Stomach (tissue), 4 donors: ENCODE results near the gene CSMD2.

Experiments
- EP300 ChIP-seq: sonication (generic); formaldehyde crosslinking; IDR thresholded peaks from one replicate; pipeline ENCODE4 v1.6.1; 2017; ENCODE audit warnings: antibody characterized with exemption
- POLR2A ChIP-seq, 4 donors: fragments of 450-650 bp; IDR thresholded peaks; one replicate each; pipeline ENCODE4 v1.6.1; 2016; ENCODE audit warnings: antibody characterized with exemption in 4 of 4, control low read depth in 2 of 4, mild to moderate bottlenecking in 1 of 4, moderate library complexity in 1 of 4
- POLR2AphosphoS5 ChIP-seq, 3 donors: sonication (generic); formaldehyde crosslinking; IDR thresholded peaks; one replicate each; pipeline ENCODE4 v1.6.1; 2016; ENCODE audit warnings: antibody characterized with exemption in 3 of 3

DNA sequence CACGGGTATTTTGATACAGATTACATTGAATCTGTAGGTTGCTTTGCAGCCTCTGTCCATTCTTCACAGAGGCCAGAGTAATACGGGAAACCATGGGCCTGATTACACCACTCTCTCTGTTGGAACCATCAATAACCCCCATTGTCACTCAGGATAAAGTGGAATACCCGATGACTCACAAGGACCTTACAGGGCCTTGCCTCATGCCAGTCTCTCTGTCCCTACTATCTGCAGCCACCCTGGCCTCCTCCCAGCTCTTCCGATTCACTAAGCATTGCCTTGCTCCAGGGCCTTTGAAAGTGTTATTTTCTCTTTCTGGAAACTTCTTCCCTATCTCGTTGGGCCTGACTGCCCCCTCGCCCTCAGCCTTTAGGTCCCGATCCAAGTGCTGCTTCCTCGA is 239.4 kb downstream of the CSMD2 start:
- no peak for TF ChIP-seq POLR2A (IDR thresholded peaks at IDR 0.05)
- no peak for TF ChIP-seq POLR2AphosphoS5 (IDR thresholded peaks at IDR 0.05)
- TF ChIP-seq EP300, result no peak
